A673 (cell line): ENCODE data around the gene CCDC158. TPM values are rescaled to one million over a fixed set of nuclear protein-coding genes. Genes with fewer than 3 reads are reported as not detected.

ENCODE experiments used
- BruUV-seq: library from RNA; stranded (reverse); fragments of 400-500 nt; replicated peaks from 2 replicates; lab custom pipeline; 2021; lab: Mats Ljungman, UMichigan
- CTCF ChIA-PET: fragments of 300-600 bp; sonication (Branson Sonifier 250); formaldehyde crosslinking; loops from one replicate; lab custom pipeline; 2022; ENCODE audit warnings: antibody characterized with exemption; lab: Charles Lee
- POLR2A ChIA-PET: fragments of 300-600 bp; sonication (Branson Sonifier 250); formaldehyde crosslinking; loops from one replicate; lab custom pipeline; 2022; ENCODE audit warnings: antibody characterized with exemption; ENCODE audit not compliant: low non-redundant PET; lab: Charles Lee
- DNase-seq: peaks from one replicate; pipeline ENCODE4 v3.0.0-alpha.2; 2015; ENCODE audit warnings: low spot score
- H3K27ac ChIP-seq: fragments of 200-600 bp; sonication (generic); 2 replicates; pipeline ENCODE4 v1.5.1; 2016; ENCODE audit warnings: mixed run types, low read depth, mild to moderate bottlenecking, mixed read lengths, antibody characterized with exemption, low read length; ENCODE audit not compliant: poor library complexity, severe bottlenecking
- H3K27me3 ChIP-seq: fragments of 200-600 bp; sonication (generic); replicated peaks from 2 replicates; pipeline ENCODE4 v1.6.1; 2017; ENCODE audit warnings: mixed run types, low read depth, mild to moderate bottlenecking, mixed read lengths, antibody characterized with exemption, low read length; ENCODE audit not compliant: insufficient read depth, poor library complexity
- H3K36me3 ChIP-seq: fragments of 200-600 bp; sonication (generic); 2 replicates; pipeline ENCODE4 v1.6.1; 2016; ENCODE audit warnings: mixed run types, mild to moderate bottlenecking, mixed read lengths, antibody characterized with exemption, low read length; ENCODE audit not compliant: insufficient read depth, poor library complexity, severe bottlenecking
- H3K4me1 ChIP-seq: fragments of 200-600 bp; sonication (generic); 2 replicates; pipeline ENCODE4 v1.6.1; 2017; ENCODE audit warnings: mixed run types, mild to moderate bottlenecking, mixed read lengths, antibody characterized with exemption, low read length; ENCODE audit not compliant: insufficient read depth, poor library complexity, severe bottlenecking
- H3K4me3 ChIP-seq: fragments of 200-600 bp; sonication (generic); 2 replicates; pipeline ENCODE4 v1.5.1; 2016; ENCODE audit warnings: low read depth, mixed run types, mild to moderate bottlenecking, mixed read lengths, low read length; ENCODE audit not compliant: poor library complexity, severe bottlenecking
- H3K9me3 ChIP-seq: fragments of 200-600 bp; sonication (generic); 2 replicates; pipeline ENCODE4 v1.6.1; 2016; ENCODE audit warnings: mixed run types, low read depth, mild to moderate bottlenecking, mixed read lengths, antibody characterized with exemption, low read length; ENCODE audit not compliant: poor library complexity, severe bottlenecking
- EZH2 ChIP-seq: fragments of 200-600 bp; sonication (generic); IDR thresholded peaks from 2 replicates; pipeline ENCODE4 v1.6.1; 2017; ENCODE audit warnings: borderline replicate concordance, low read depth, mild to moderate bottlenecking, mixed read lengths, antibody characterized with exemption, low read length; ENCODE audit not compliant: poor library complexity, severe bottlenecking
- intact Hi-C: fragments of 100-400 bp; cut with micrococcal nuclease; formaldehyde crosslinking; loops from one replicate; pipeline ENCODE4 v1.10.0; 2022; ENCODE audit not compliant: unreplicated experiment
- total RNA-seq: library from RNA; stranded (reverse); gene quantifications from 2 replicates; pipeline ENCODE4 v1.2.3, GENCODE V29; 2021
- TF ChIP-seq, protein P1 (sequence below): fragments of 300-800, 200-600 bp; sonication (generic); conservative IDR thresholded peaks from 2 replicates; pipeline ENCODE4 v1.5.1; 2017; ENCODE audit warnings: low read depth, mild to moderate bottlenecking, antibody characterized with exemption, low read length, moderate library complexity, mixed read lengths

The CCDC158 gene
- total RNA-seq, 1 experiment from 2014 or later, result not detected

DNA sequence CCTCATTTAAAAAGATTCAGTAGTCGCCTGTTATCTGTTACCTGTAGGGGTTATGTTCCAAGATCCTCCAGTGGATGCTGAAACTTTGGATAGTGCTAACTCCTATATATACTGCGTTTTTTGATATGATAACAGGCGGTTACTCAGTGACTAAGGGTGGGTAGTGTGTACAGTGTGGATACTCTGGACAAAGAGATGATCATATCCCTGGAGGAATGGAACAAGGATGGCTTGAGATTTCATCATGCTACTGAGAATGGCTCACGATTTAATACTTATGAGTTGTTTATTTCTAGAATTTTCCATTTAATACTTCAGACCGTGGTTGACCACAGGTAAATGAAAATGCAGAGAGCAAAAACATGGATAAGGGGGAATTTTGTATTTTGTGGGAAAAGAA lies 147.9 kb downstream of the CCDC158 start:
- Histone ChIP-seq H3K27me3 (no peaks in the 10 kb centered on the region), H3K4me3 (no peak overlapping the region), H3K9me3 (no peaks in the 10 kb centered on the region), H3K27ac (no peak overlapping the region), H3K36me3 (no peaks in the 10 kb centered on the region), H3K4me1 (no peaks in the 10 kb centered on the region)
- POLR2A ChIA-PET, result no interaction called here
- no peak for DNase-seq
- CTCF ChIA-PET, result no interaction called here
- intact Hi-C loops, result no loop called here
- BruUV-seq, result no TSS peak
- TF ChIP-seq EZH2, result no peak
- TF ChIP-seq, protein P1, sequence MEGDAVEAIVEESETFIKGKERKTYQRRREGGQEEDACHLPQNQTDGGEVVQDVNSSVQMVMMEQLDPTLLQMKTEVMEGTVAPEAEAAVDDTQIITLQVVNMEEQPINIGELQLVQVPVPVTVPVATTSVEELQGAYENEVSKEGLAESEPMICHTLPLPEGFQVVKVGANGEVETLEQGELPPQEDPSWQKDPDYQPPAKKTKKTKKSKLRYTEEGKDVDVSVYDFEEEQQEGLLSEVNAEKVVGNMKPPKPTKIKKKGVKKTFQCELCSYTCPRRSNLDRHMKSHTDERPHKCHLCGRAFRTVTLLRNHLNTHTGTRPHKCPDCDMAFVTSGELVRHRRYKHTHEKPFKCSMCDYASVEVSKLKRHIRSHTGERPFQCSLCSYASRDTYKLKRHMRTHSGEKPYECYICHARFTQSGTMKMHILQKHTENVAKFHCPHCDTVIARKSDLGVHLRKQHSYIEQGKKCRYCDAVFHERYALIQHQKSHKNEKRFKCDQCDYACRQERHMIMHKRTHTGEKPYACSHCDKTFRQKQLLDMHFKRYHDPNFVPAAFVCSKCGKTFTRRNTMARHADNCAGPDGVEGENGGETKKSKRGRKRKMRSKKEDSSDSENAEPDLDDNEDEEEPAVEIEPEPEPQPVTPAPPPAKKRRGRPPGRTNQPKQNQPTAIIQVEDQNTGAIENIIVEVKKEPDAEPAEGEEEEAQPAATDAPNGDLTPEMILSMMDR, result no peak

DNA sequence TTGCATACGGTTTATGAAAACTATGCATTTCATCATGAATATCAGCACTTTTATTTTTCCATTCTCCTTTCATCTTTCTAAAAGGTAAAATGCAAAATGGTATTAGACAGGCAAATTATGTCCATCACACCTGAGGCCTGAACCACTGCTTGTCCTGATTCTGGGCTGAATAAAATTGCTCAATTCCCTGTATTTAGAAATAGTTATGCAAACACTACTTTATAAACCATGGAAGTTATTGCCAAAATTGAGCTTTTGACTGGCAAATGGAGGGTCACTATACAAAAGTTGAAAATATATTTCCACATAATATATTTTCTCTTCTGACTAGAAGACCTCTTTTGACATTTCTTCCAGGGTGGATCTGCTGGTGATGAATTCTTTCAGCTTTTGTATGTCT lies 148.4 kb downstream of the CCDC158 start:
- no peaks in the 10 kb centered on the region for H3K27me3 ChIP-seq
- H3K27ac ChIP-seq, result no peak overlapping the region
- no peak for TF ChIP-seq EZH2
- TF ChIP-seq, protein P1, result no peak
- H3K4me3 ChIP-seq, result no peak overlapping the region
- H3K9me3 ChIP-seq, result no peaks in the 10 kb centered on the region
- H3K36me3 ChIP-seq, result no peaks in the 10 kb centered on the region
- H3K4me1 ChIP-seq, result no peaks in the 10 kb centered on the region
- CTCF ChIA-PET, result no interaction called here
- POLR2A ChIA-PET, result no interaction called here
- DNase-seq, result no peak
- intact Hi-C loops, result no loop called here
- BruUV-seq, result no TSS peak

DNA sequence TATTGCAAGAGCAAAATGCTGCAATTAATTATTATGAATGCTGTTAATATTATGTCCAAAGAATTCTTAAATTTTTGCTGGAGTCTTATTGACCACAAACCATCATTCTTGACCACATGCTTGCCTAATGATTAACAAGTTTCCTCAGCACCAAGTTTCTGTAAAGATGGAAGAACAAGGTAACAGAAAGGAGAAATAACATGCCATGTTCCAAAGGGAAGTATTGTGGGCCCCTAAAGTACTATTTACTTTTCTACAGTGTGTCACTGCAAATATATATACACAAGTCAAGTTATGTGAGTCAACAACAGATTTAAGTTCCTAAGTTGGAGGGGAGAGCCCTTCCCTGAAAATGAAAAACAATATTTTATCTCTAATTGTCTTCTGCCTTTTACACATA lies 148.9 kb downstream of the CCDC158 start:
- Histone ChIP-seq H3K36me3 (no peaks in the 10 kb centered on the region), H3K27me3 (no peaks in the 10 kb centered on the region), H3K4me1 (no peaks in the 10 kb centered on the region), H3K4me3 (no peak overlapping the region), H3K27ac (no peak overlapping the region), H3K9me3 (no peaks in the 10 kb centered on the region)
- intact Hi-C loops, result no loop called here
- ChIA-PET CTCF (no interaction called here), POLR2A (no interaction called here)
- TF ChIP-seq EZH2, result no peak
- TF ChIP-seq, protein P1, result no peak
- no TSS peak for BruUV-seq
- DNase-seq, result no peak
